Endodermal cell (in vitro differentiated cells): Measurements from ENCODE around the gene RNF43. TPM values are rescaled to one million over a fixed set of nuclear protein-coding genes. Genes with fewer than 3 reads are reported as not detected.

Experiments
- DNase-seq: peaks from one replicate; pipeline ENCODE4 v3.0.0-alpha.2; 2017
- H3K27ac ChIP-seq: 2 replicates; pipeline ENCODE4 v1.5.1; 2013; ENCODE audit warnings: mild to moderate bottlenecking, low read depth, low read length, moderate library complexity
- H3K27me3 ChIP-seq: 2 replicates; pipeline ENCODE4 v1.6.1; 2013; ENCODE audit warnings: mild to moderate bottlenecking, low read length, moderate library complexity; ENCODE audit not compliant: insufficient read depth, control insufficient read depth, poor library complexity, severe bottlenecking
- H3K36me3 ChIP-seq: 2 replicates; pipeline ENCODE4 v1.7.0; 2013; ENCODE audit warnings: mild to moderate bottlenecking, low read length, moderate library complexity; ENCODE audit not compliant: control insufficient read depth, insufficient read depth
- H3K4me1 ChIP-seq: one replicate; pipeline ENCODE4 v1.7.0; 2013; ENCODE audit warnings: low read length; ENCODE audit not compliant: control insufficient read depth, insufficient read depth
- H3K4me3 ChIP-seq: 2 replicates; pipeline ENCODE4 v1.5.1; 2013; ENCODE audit warnings: mild to moderate bottlenecking, low read length, moderate library complexity
- H3K9ac ChIP-seq: 2 replicates; pipeline ENCODE4 v1.6.1; 2013; ENCODE audit warnings: mild to moderate bottlenecking, low read length, moderate library complexity; ENCODE audit not compliant: poor library complexity, severe bottlenecking; ENCODE audit errors: extremely low read depth
- H3K9me3 ChIP-seq: 2 replicates; pipeline ENCODE4 v1.6.1; 2013; ENCODE audit warnings: mild to moderate bottlenecking, low read length, moderate library complexity; ENCODE audit not compliant: control insufficient read depth
- H3K27ac Mint-ChIP-seq: 2 replicates; pipeline ENCODE4 v1.8.0; 2020; ENCODE audit warnings: mixed read lengths
- H3K27me3 Mint-ChIP-seq: 2 replicates; pipeline ENCODE4 v1.8.0; 2021; ENCODE audit warnings: mild to moderate bottlenecking, mixed read lengths; ENCODE audit not compliant: insufficient read depth
- H3K36me3 Mint-ChIP-seq: 2 replicates; pipeline ENCODE4 v1.8.0; 2020; ENCODE audit warnings: low read depth, mixed read lengths
- H3K4me1 Mint-ChIP-seq: 2 replicates; pipeline ENCODE4 v1.8.0; 2020; ENCODE audit warnings: mixed read lengths
- H3K4me3 Mint-ChIP-seq: 2 replicates; pipeline ENCODE4 v1.8.0; 2020; ENCODE audit warnings: mild to moderate bottlenecking, moderate library complexity, mixed read lengths
- H3K9me3 Mint-ChIP-seq: 2 replicates; pipeline ENCODE4 v1.8.0; 2020; ENCODE audit warnings: mild to moderate bottlenecking, mixed read lengths
- CTCF ChIP-seq: fragments of 200-600 bp; sonication (generic); conservative IDR thresholded peaks from 2 replicates; pipeline ENCODE4 v1.5.0; 2021; ENCODE audit warnings: antibody characterized with exemption, mild to moderate bottlenecking
- WGBS, 2 experiments: methylation state at CpG; one replicate each; pipeline versions ENCODE4 v1.1.5 to v1.1.7; 2013; ENCODE audit warnings: missing lambda C conversion rate in 2 of 2, mixed read lengths in 1 of 2; ENCODE audit not compliant: insufficient coverage in 1 of 2, insufficient read length in 1 of 2; 5-methylcytosine and 5-hydroxymethylcytosine counted together
- total RNA-seq, 2 donors: library from RNA; stranded (reverse); fragmentation: NEBNext Ultra II Directional in 1 of 2; extraction: Animal tissue kit (Norgen Biotek cat#: 25700) in 1 of 2; gene quantifications; 2 replicates in 1 of 2; 3 replicates in 1 of 2; pipeline ENCODE4 v1.2.1, GENCODE V29; 2021

The RNF43 gene
- total RNA-seq, 2 donors from 2014 or later: 3.2 to 4.1 TPM

GRCh38 chr17:58436245-58436644 is 18.9 kb upstream of the RNF43 start:
- Mint-ChIP-seq H3K4me1 (no peaks in the 10 kb centered on the region), H3K36me3 (no peaks in the 10 kb centered on the region), H3K9me3 (no peaks in the 10 kb centered on the region), H3K4me3 (no peak overlapping the region), H3K27ac (no peak overlapping the region), H3K27me3 (peaks cover 7% of the 10 kb centered on the region)
- Histone ChIP-seq H3K9ac (no peak overlapping the region), H3K4me3 (no peak overlapping the region), H3K4me1 (no peaks in the 10 kb centered on the region), H3K27me3 (peaks cover 6% of the 10 kb centered on the region), H3K27ac (no peak overlapping the region), H3K36me3 (no peaks in the 10 kb centered on the region), H3K9me3 (no peaks in the 10 kb centered on the region)
- no peak for DNase-seq
- no peak for TF ChIP-seq CTCF

- peak; percentile 53 for TF ChIP-seq CTCF
- Histone ChIP-seq H3K9ac (no peak overlapping the region), H3K4me1 (no peaks in the 10 kb centered on the region), H3K27me3 (peaks cover 6% of the 10 kb centered on the region), H3K27ac (no peak overlapping the region), H3K36me3 (no peaks in the 10 kb centered on the region), H3K9me3 (no peaks in the 10 kb centered on the region), H3K4me3 (no peak overlapping the region)
- no peak overlapping the region for H3K27ac Mint-ChIP-seq
- 93 to 96% methylated on average over 5 to 7 of the region's 7 CpGs for WGBS, 2 experiments
- peaks cover 7% of the 10 kb centered on the region for H3K27me3 Mint-ChIP-seq
- H3K4me1 Mint-ChIP-seq: no peaks in the 10 kb centered on the region
- no peak overlapping the region for H3K4me3 Mint-ChIP-seq
- no peak for DNase-seq
- no peaks in the 10 kb centered on the region for H3K9me3 Mint-ChIP-seq
- H3K36me3 Mint-ChIP-seq: no peaks in the 10 kb centered on the region
These were observed 15.7 kb upstream of the RNF43 start for GRCh38 chr17:58432806-58433573.

- no peak for TF ChIP-seq CTCF
- Mint-ChIP-seq H3K9me3 (no peaks in the 10 kb centered on the region), H3K36me3 (no peaks in the 10 kb centered on the region), H3K27me3 (peaks cover 7% of the 10 kb centered on the region), H3K4me3 (no peak overlapping the region), H3K27ac (no peak overlapping the region), H3K4me1 (no peaks in the 10 kb centered on the region)
- Histone ChIP-seq H3K9ac (no peak overlapping the region), H3K36me3 (no peaks in the 10 kb centered on the region), H3K27ac (no peak overlapping the region), H3K4me1 (no peaks in the 10 kb centered on the region), H3K4me3 (no peak overlapping the region), H3K27me3 (peaks cover 6% of the 10 kb centered on the region), H3K9me3 (no peaks in the 10 kb centered on the region)
- WGBS, 2 experiments: 93 to 100% methylated on average over 1 to 3 of the region's 3 CpGs
- DNase-seq: no peak
These were observed 10.5 kb upstream of the RNF43 start for GRCh38 chr17:58427807-58428206.
